ENCODE measurements around the gene PIGR. TPM values are rescaled to one million over a fixed set of nuclear protein-coding genes. Genes with fewer than 3 reads are reported as not detected.

Gene PIGR
- total and polyA plus RNA-seq, 9 donors = under 0.01 to 2.3 (median 0.05) TPM; not detected in 2

- no CpG with 5 or more reads among the region's 1 CpG for WGBS (ENCODE audit: insufficient coverage)
- Histone ChIP-seq H3K9me3 (replicated peaks; ENCODE audit: control insufficient read depth, low read depth, low read length) (no peaks in the 10 kb centered on the region), H3K36me3 (ENCODE audit: control insufficient read depth, insufficient read depth, low read length) (no peaks in the 10 kb centered on the region), H3K4me1 (ENCODE audit: control insufficient read depth, insufficient read depth, low read length) (no peaks in the 10 kb centered on the region), H3K27me3 (ENCODE audit: control insufficient read depth, insufficient read depth, low read length) (no peaks in the 10 kb centered on the region), H3K27ac (ENCODE audit: low read length) (no peak overlapping the region), H3K4me3 (ENCODE audit: low read length) (no peak overlapping the region)
- DNase-seq = no peak
Observed at GRCh38 chr1:206975306-206975705, 29.0 kb upstream of the PIGR start.

- Histone ChIP-seq H3K4me1 (ENCODE audit: control insufficient read depth, insufficient read depth, low read length) (no peaks in the 10 kb centered on the region), H3K4me3 (ENCODE audit: low read length) (no peak overlapping the region), H3K27me3 (ENCODE audit: control insufficient read depth, insufficient read depth, low read length) (no peaks in the 10 kb centered on the region), H3K27ac (ENCODE audit: low read length) (no peak overlapping the region), H3K9me3 (replicated peaks; ENCODE audit: control insufficient read depth, low read depth, low read length) (no peaks in the 10 kb centered on the region), H3K36me3 (ENCODE audit: control insufficient read depth, insufficient read depth, low read length) (no peaks in the 10 kb centered on the region)
- no peak for DNase-seq
- 50% methylated on average over 1 of the region's 3 CpGs for WGBS (ENCODE audit: insufficient coverage)
Observed at GRCh38 chr1:206974140-206974539, 27.9 kb upstream of the PIGR start.

- Histone ChIP-seq H3K4me1 (ENCODE audit: control insufficient read depth, insufficient read depth, low read length) (no peaks in the 10 kb centered on the region), H3K27me3 (ENCODE audit: control insufficient read depth, insufficient read depth, low read length) (no peaks in the 10 kb centered on the region), H3K27ac (ENCODE audit: low read length) (no peak overlapping the region), H3K9me3 (replicated peaks; ENCODE audit: control insufficient read depth, low read depth, low read length) (no peaks in the 10 kb centered on the region), H3K36me3 (ENCODE audit: control insufficient read depth, insufficient read depth, low read length) (no peaks in the 10 kb centered on the region), H3K4me3 (ENCODE audit: low read length) (no peak overlapping the region)
- no peak for DNase-seq
- no CpG with 5 or more reads among the region's 2 CpGs for WGBS (ENCODE audit: insufficient coverage)
Observed at GRCh38 chr1:206972728-206973127, 26.5 kb upstream of the PIGR start.

- DNase-seq = peak; percentile 23
- Histone ChIP-seq H3K27me3 (ENCODE audit: control insufficient read depth, insufficient read depth, low read length) (no peaks in the 10 kb centered on the region), H3K27ac (ENCODE audit: low read length) (no peak overlapping the region), H3K9me3 (replicated peaks; ENCODE audit: control insufficient read depth, low read depth, low read length) (no peaks in the 10 kb centered on the region), H3K4me1 (ENCODE audit: control insufficient read depth, insufficient read depth, low read length) (no peaks in the 10 kb centered on the region), H3K36me3 (ENCODE audit: control insufficient read depth, insufficient read depth, low read length) (no peaks in the 10 kb centered on the region), H3K4me3 (ENCODE audit: low read length) (no peak overlapping the region)
- WGBS (ENCODE audit: insufficient coverage) = 60% methylated on average over 1 of the region's 2 CpGs
Observed at GRCh38 chr1:206971029-206971655, 24.9 kb upstream of the PIGR start.

GRCh38 chr1:206970446-206970845 lies 24.2 kb upstream of the PIGR start, which contains the start of gene FCAMR:
TSS of gene FCAMR (minus strand) at chr1:206970460. CDS start at chr1:206970125, 335 bp downstream.
- no peaks in the 10 kb centered on the region for H3K36me3 ChIP-seq (ENCODE audit: control insufficient read depth, insufficient read depth, low read length)
- no peak for DNase-seq
- H3K27me3 ChIP-seq (ENCODE audit: control insufficient read depth, insufficient read depth, low read length) = no peaks in the 10 kb centered on the region
- WGBS (ENCODE audit: insufficient coverage) = no CpG with 5 or more reads among the region's 2 CpGs
- no peaks in the 10 kb centered on the region for H3K9me3 ChIP-seq (replicated peaks; ENCODE audit: control insufficient read depth, low read depth, low read length)
- H3K4me1 ChIP-seq (ENCODE audit: control insufficient read depth, insufficient read depth, low read length) = no peaks in the 10 kb centered on the region
- no peak within 1 kb of the TSS for H3K27ac ChIP-seq (ENCODE audit: low read length)
- H3K4me3 ChIP-seq (ENCODE audit: low read length) = no peak within 1 kb of the TSS

GRCh38 chr1:206969090-206969489 lies 22.8 kb upstream of the PIGR start:
- Histone ChIP-seq H3K36me3 (ENCODE audit: control insufficient read depth, insufficient read depth, low read length) (no peaks in the 10 kb centered on the region), H3K27ac (ENCODE audit: low read length) (no peak overlapping the region), H3K4me3 (ENCODE audit: low read length) (no peak overlapping the region), H3K27me3 (ENCODE audit: control insufficient read depth, insufficient read depth, low read length) (no peaks in the 10 kb centered on the region), H3K4me1 (ENCODE audit: control insufficient read depth, insufficient read depth, low read length) (no peaks in the 10 kb centered on the region), H3K9me3 (replicated peaks; ENCODE audit: control insufficient read depth, low read depth, low read length) (no peaks in the 10 kb centered on the region)
- DNase-seq = no peak
- 67% methylated on average over 1 of the region's 5 CpGs for WGBS (ENCODE audit: insufficient coverage)

- Histone ChIP-seq H3K36me3 (ENCODE audit: control insufficient read depth, insufficient read depth, low read length) (no peaks in the 10 kb centered on the region), H3K27ac (ENCODE audit: low read length) (no peak overlapping the region), H3K4me3 (ENCODE audit: low read length) (no peak overlapping the region), H3K27me3 (ENCODE audit: control insufficient read depth, insufficient read depth, low read length) (no peaks in the 10 kb centered on the region), H3K9me3 (replicated peaks; ENCODE audit: control insufficient read depth, low read depth, low read length) (no peaks in the 10 kb centered on the region), H3K4me1 (ENCODE audit: control insufficient read depth, insufficient read depth, low read length) (no peaks in the 10 kb centered on the region)
- WGBS (ENCODE audit: insufficient coverage) = 78% methylated on average over 3 of the region's 8 CpGs
- DNase-seq = peak; percentile 63
Observed at GRCh38 chr1:206967096-206967849, 21.0 kb upstream of the PIGR start.

- Histone ChIP-seq H3K4me3 (ENCODE audit: low read length) (no peak overlapping the region), H3K4me1 (ENCODE audit: control insufficient read depth, insufficient read depth, low read length) (no peaks in the 10 kb centered on the region), H3K27ac (ENCODE audit: low read length) (no peak overlapping the region), H3K36me3 (ENCODE audit: control insufficient read depth, insufficient read depth, low read length) (no peaks in the 10 kb centered on the region), H3K9me3 (replicated peaks; ENCODE audit: control insufficient read depth, low read depth, low read length) (no peaks in the 10 kb centered on the region), H3K27me3 (ENCODE audit: control insufficient read depth, insufficient read depth, low read length) (no peaks in the 10 kb centered on the region)
- WGBS (ENCODE audit: insufficient coverage) = 80% methylated on average over 1 of the region's 2 CpGs
- DNase-seq = no peak
Observed at GRCh38 chr1:206965781-206966180, 19.5 kb upstream of the PIGR start.

- WGBS (ENCODE audit: insufficient coverage) = 100% methylated on average over 1 of the region's 1 CpG
- no peaks in the 10 kb centered on the region for H3K4me1 ChIP-seq (ENCODE audit: control insufficient read depth, insufficient read depth, low read length)
- H3K9me3 ChIP-seq (replicated peaks; ENCODE audit: control insufficient read depth, low read depth, low read length) = no peaks in the 10 kb centered on the region
- no peaks in the 10 kb centered on the region for H3K36me3 ChIP-seq (ENCODE audit: control insufficient read depth, insufficient read depth, low read length)
- H3K27me3 ChIP-seq (ENCODE audit: control insufficient read depth, insufficient read depth, low read length) = no peaks in the 10 kb centered on the region
- no peak overlapping the region for H3K27ac ChIP-seq (ENCODE audit: low read length)
- DNase-seq = no peak
- H3K4me3 ChIP-seq (ENCODE audit: low read length) = no peak overlapping the region
Observed at GRCh38 chr1:206963740-206964139, 17.5 kb upstream of the PIGR start.

GRCh38 chr1:206963119-206963712 lies 16.9 kb upstream of the PIGR start:
- no peaks in the 10 kb centered on the region for H3K9me3 ChIP-seq (replicated peaks; ENCODE audit: control insufficient read depth, low read depth, low read length)
- H3K4me1 ChIP-seq (ENCODE audit: control insufficient read depth, insufficient read depth, low read length) = no peaks in the 10 kb centered on the region
- H3K27ac ChIP-seq (ENCODE audit: low read length) = no peak overlapping the region
- H3K36me3 ChIP-seq (ENCODE audit: control insufficient read depth, insufficient read depth, low read length) = no peaks in the 10 kb centered on the region
- no peaks in the 10 kb centered on the region for H3K27me3 ChIP-seq (ENCODE audit: control insufficient read depth, insufficient read depth, low read length)
- WGBS (ENCODE audit: insufficient coverage) = no CpG with 5 or more reads among the region's 5 CpGs
- H3K4me3 ChIP-seq (ENCODE audit: low read length) = no peak overlapping the region
- DNase-seq = no peak

All from muscle of leg (tissue), 11 donors.